Measurements from ENCODE around the gene SESN1. TPM values are rescaled to one million over a fixed set of nuclear protein-coding genes. Genes with fewer than 3 reads are reported as not detected.
"Not testable (repeated sequence)": the region's sequence is repeated elsewhere in the genome, so short reads cannot be mapped to it uniquely, and the experiment has no call there.

SESN1 gene
- total RNA-seq = 10 to 100 TPM; 18.3 to 20.9 TPM

GRCh38 chr6:109094416-109095035, at the start of gene SESN1:
Gene SESN1, minus strand, starts transcription at chr6:109094846. Its CDS starts 773 bp downstream, at chr6:109094073.
- H3K27me3 Mint-ChIP-seq = no peaks in the 10 kb centered on the region
- DNase-seq (peak; percentile 94), ATAC-seq (peak; percentile 79)
- peaks cover 49% of the 10 kb centered on the region for H3K4me1 Mint-ChIP-seq
- H3K9me3 Mint-ChIP-seq (ENCODE audit: low read depth) = no peaks in the 10 kb centered on the region
- peaks cover 16% of the 10 kb centered on the region for H3K36me3 Mint-ChIP-seq
- peak within 1 kb of the TSS; percentile 98 for H3K27ac Mint-ChIP-seq
- CTCF ChIA-PET = interaction anchor here (0.9 to 2.6 kb wide), 5 partner anchors 23 to 288 kb away, joined by 3 to 16 read pairs (median 3); partner anchors contain the start of genes ARMC2 and CD164
- H3K4me3 Mint-ChIP-seq = peak within 1 kb of the TSS; percentile 94

- Mint-ChIP-seq H3K27me3 (no peaks in the 10 kb centered on the region), H3K36me3 (peaks cover 32% of the 10 kb centered on the region), H3K27ac (no peak overlapping the region), H3K9me3 (ENCODE audit: low read depth) (no peaks in the 10 kb centered on the region), H3K4me3 (no peak overlapping the region), H3K4me1 (peaks cover 2% of the 10 kb centered on the region)
- DNase-seq (no peak), ATAC-seq (no peak)
- CTCF ChIA-PET = no interaction called here
Measured at GRCh38 chr6:109143191-109143590, 48.5 kb upstream of the SESN1 start.

- H3K9me3 Mint-ChIP-seq (ENCODE audit: low read depth) = not testable (repeated sequence)
Measured at GRCh38 chr6:109142067-109142466, 47.4 kb upstream of the SESN1 start.

GRCh38 chr6:109139109-109139508, 44.5 kb upstream of the SESN1 start:
- Mint-ChIP-seq H3K27me3 (no peaks in the 10 kb centered on the region), H3K4me3 (no peak overlapping the region), H3K4me1 (peaks cover 2% of the 10 kb centered on the region), H3K27ac (no peak overlapping the region), H3K9me3 (ENCODE audit: low read depth) (no peaks in the 10 kb centered on the region), H3K36me3 (peaks cover 22% of the 10 kb centered on the region)
- no peak for ATAC-seq
- CTCF ChIA-PET = no interaction called here
- DNase-seq = no peak

More at GRCh38 chr6:109142067-109142466, 47.4 kb upstream of the SESN1 start:
- H3K4me1 Mint-ChIP-seq, ATAC-seq, H3K27ac Mint-ChIP-seq, DNase-seq, H3K4me3 Mint-ChIP-seq, H3K27me3 Mint-ChIP-seq, CTCF ChIA-PET: not testable (repeated sequence)
- H3K36me3 Mint-ChIP-seq = peaks cover 24% of the 10 kb centered on the region

- H3K27ac Mint-ChIP-seq; ATAC-seq; CTCF ChIA-PET; H3K4me3 Mint-ChIP-seq; H3K4me1 Mint-ChIP-seq; H3K27me3 Mint-ChIP-seq; DNase-seq; H3K9me3 Mint-ChIP-seq (ENCODE audit: low read depth): not testable (repeated sequence)
- peaks cover 30% of the 10 kb centered on the region for H3K36me3 Mint-ChIP-seq
Measured at GRCh38 chr6:109136530-109136929, 41.9 kb upstream of the SESN1 start.

- H3K9me3 Mint-ChIP-seq (ENCODE audit: low read depth); H3K27me3 Mint-ChIP-seq; H3K4me3 Mint-ChIP-seq; CTCF ChIA-PET; H3K4me1 Mint-ChIP-seq; DNase-seq; H3K27ac Mint-ChIP-seq; ATAC-seq: not testable (repeated sequence)
- peaks cover 26% of the 10 kb centered on the region for H3K36me3 Mint-ChIP-seq
Measured at GRCh38 chr6:109136039-109136438, 41.4 kb upstream of the SESN1 start.

- H3K4me3 Mint-ChIP-seq; ATAC-seq; DNase-seq; CTCF ChIA-PET; H3K9me3 Mint-ChIP-seq (ENCODE audit: low read depth); H3K4me1 Mint-ChIP-seq; H3K27me3 Mint-ChIP-seq; H3K27ac Mint-ChIP-seq: not testable (repeated sequence)
- peaks cover 25% of the 10 kb centered on the region for H3K36me3 Mint-ChIP-seq
Measured at GRCh38 chr6:109135600-109135999, 41.0 kb upstream of the SESN1 start.

GRCh38 chr6:109130065-109130464, 35.4 kb upstream of the SESN1 start:
- peaks cover 5% of the 10 kb centered on the region for H3K4me1 Mint-ChIP-seq
- H3K36me3 Mint-ChIP-seq = peaks cover 28% of the 10 kb centered on the region
- H3K27me3 Mint-ChIP-seq = no peaks in the 10 kb centered on the region
- H3K4me3 Mint-ChIP-seq = no peak overlapping the region
- H3K9me3 Mint-ChIP-seq (ENCODE audit: low read depth) = no peaks in the 10 kb centered on the region
- CTCF ChIA-PET = no interaction called here
- no peak overlapping the region for H3K27ac Mint-ChIP-seq
- DNase-seq (no peak), ATAC-seq (no peak)

GRCh38 chr6:109125504-109125903, 30.9 kb upstream of the SESN1 start:
- CTCF ChIA-PET = no interaction called here
- Mint-ChIP-seq H3K36me3 (peaks cover 11% of the 10 kb centered on the region), H3K27me3 (no peaks in the 10 kb centered on the region), H3K27ac (no peak overlapping the region), H3K9me3 (ENCODE audit: low read depth) (no peaks in the 10 kb centered on the region), H3K4me3 (no peak overlapping the region), H3K4me1 (peaks cover 6% of the 10 kb centered on the region)
- DNase-seq = no peak
- ATAC-seq = no peak

GRCh38 chr6:109124219-109124618, 29.6 kb upstream of the SESN1 start:
- CTCF ChIA-PET = no interaction called here
- no peak overlapping the region for H3K4me3 Mint-ChIP-seq
- no peak for ATAC-seq

GRCh38 chr6:109121411-109121810, 26.8 kb upstream of the SESN1 start:
- Mint-ChIP-seq H3K27ac (no peak overlapping the region), H3K4me3 (no peak overlapping the region), H3K27me3 (no peaks in the 10 kb centered on the region), H3K4me1 (peaks cover 8% of the 10 kb centered on the region), H3K9me3 (ENCODE audit: low read depth) (no peaks in the 10 kb centered on the region), H3K36me3 (peaks cover 3% of the 10 kb centered on the region)
- ATAC-seq (no peak), DNase-seq (no peak)
- CTCF ChIA-PET = no interaction called here

More at GRCh38 chr6:109124219-109124618, 29.6 kb upstream of the SESN1 start:
- H3K36me3 Mint-ChIP-seq = peaks cover 4% of the 10 kb centered on the region
- H3K27me3 Mint-ChIP-seq = no peaks in the 10 kb centered on the region
- DNase-seq = no peak
- H3K9me3 Mint-ChIP-seq (ENCODE audit: low read depth) = no peaks in the 10 kb centered on the region
- peaks cover 8% of the 10 kb centered on the region for H3K4me1 Mint-ChIP-seq
- H3K27ac Mint-ChIP-seq = no peak overlapping the region

- no peak overlapping the region for H3K4me3 Mint-ChIP-seq
- no peak for DNase-seq
- CTCF ChIA-PET = no interaction called here
- no peaks in the 10 kb centered on the region for H3K36me3 Mint-ChIP-seq
- no peaks in the 10 kb centered on the region for H3K27me3 Mint-ChIP-seq
- no peaks in the 10 kb centered on the region for H3K9me3 Mint-ChIP-seq (ENCODE audit: low read depth)
- H3K27ac Mint-ChIP-seq = no peak overlapping the region
- H3K4me1 Mint-ChIP-seq = peaks cover 8% of the 10 kb centered on the region
- no peak for ATAC-seq
Measured at GRCh38 chr6:109118871-109119354, 24.3 kb upstream of the SESN1 start.

- H3K27me3 Mint-ChIP-seq = no peaks in the 10 kb centered on the region
- DNase-seq = no peak
- CTCF ChIA-PET = no interaction called here
- ATAC-seq = no peak
- no peaks in the 10 kb centered on the region for H3K9me3 Mint-ChIP-seq (ENCODE audit: low read depth)
- no peak overlapping the region for H3K27ac Mint-ChIP-seq
- H3K36me3 Mint-ChIP-seq = no peaks in the 10 kb centered on the region
- no peak overlapping the region for H3K4me3 Mint-ChIP-seq
- H3K4me1 Mint-ChIP-seq = peaks cover 8% of the 10 kb centered on the region
Measured at GRCh38 chr6:109118337-109118736, 23.7 kb upstream of the SESN1 start.

- H3K4me1 Mint-ChIP-seq = peaks cover 8% of the 10 kb centered on the region
- no peak for ATAC-seq
- no peak overlapping the region for H3K4me3 Mint-ChIP-seq
Measured at GRCh38 chr6:109117346-109118035, 22.8 kb upstream of the SESN1 start.

More at GRCh38 chr6:109117346-109118035, 22.8 kb upstream of the SESN1 start:
- Mint-ChIP-seq H3K36me3 (peaks cover under 1% of the 10 kb centered on the region), H3K27me3 (no peaks in the 10 kb centered on the region), H3K27ac (no peak overlapping the region), H3K9me3 (ENCODE audit: low read depth) (no peaks in the 10 kb centered on the region)
- CTCF ChIA-PET = no interaction called here
- DNase-seq = no peak

All from activated CD8-positive, alpha-beta memory T cell treated with anti-CD3 and anti-CD28 coated beads, Interleukin-2, amount 10 ng/mL, durations not matched to agents 7 days and 5 days (primary cell).